Adrenal gland (tissue), 12 donors: ENCODE results near the gene ZNF609. TPM values are rescaled to one million over a fixed set of nuclear protein-coding genes. Genes with fewer than 3 reads are reported as not detected.
A peak's percentile ranks its signal among the peaks of the same experiment; 100 is the strongest.

ENCODE experiments used
- DNase-seq, 7 donors: peaks; one replicate each; pipeline ENCODE4 v3.0.0-alpha.2; 2019 to 2020
- H3K27ac ChIP-seq, 5 donors: fragments of 200-600 bp; sonication (generic) in 4 of 5; 1 replicate in 3 of 5; 2 replicates in 2 of 5; pipeline versions ENCODE4 v1.5.1 to v1.8.0; 2016 to 2020; ENCODE audit warnings: mild to moderate bottlenecking in 1 of 5
- H3K27me3 ChIP-seq: fragments of 200-600 bp; 2 replicates; pipeline ENCODE4 v1.8.0; 2021
- H3K36me3 ChIP-seq, 2 donors: fragments of 200-600 bp; replicated peaks in 1 of 2; 1 replicate in 1 of 2; 2 replicates in 1 of 2; pipeline versions ENCODE4 v1.5.1 to v1.8.0; 2018 to 2022
- H3K4me1 ChIP-seq, 2 donors: fragments of 200-600 bp; replicated peaks in 1 of 2; 1 replicate in 1 of 2; 2 replicates in 1 of 2; pipeline versions ENCODE4 v1.5.1 to v1.8.0; 2018 to 2021
- H3K4me3 ChIP-seq, 4 donors: fragments of 200-600 bp; sonication (generic) in 3 of 4; one replicate each; pipeline ENCODE4 v1.5.1; 2016 to 2018
- H3K9me3 ChIP-seq, 3 donors: fragments of 200-600 bp; sonication (generic) in 1 of 3; replicated peaks in 1 of 3; 1 replicate in 2 of 3; 2 replicates in 1 of 3; pipeline versions ENCODE4 v1.5.1 to v1.8.0; 2016 to 2021
- CTCF ChIP-seq, 6 experiments: fragments of 450-650 bp in 4 of 6; fragments of 200-600 bp in 2 of 6; sonication (generic) in 1 of 6; IDR thresholded peaks; 1 replicate in 5 of 6; 2 replicates in 1 of 6; pipeline versions ENCODE4 v1.5.1 to v1.8.0; 2016 to 2021; ENCODE audit warnings: antibody characterized with exemption in 6 of 6, mild to moderate bottlenecking in 2 of 6, moderate library complexity in 1 of 6
- POLR2A ChIP-seq, 2 donors: fragments of 450-650 bp; IDR thresholded peaks; one replicate each; pipeline ENCODE4 v1.6.1; 2017; ENCODE audit warnings: antibody characterized with exemption in 2 of 2, mild to moderate bottlenecking in 2 of 2, moderate library complexity in 1 of 2
- whole genome bisulfite sequencing, 4 donors: extraction: QIAGEN DNeasy Blood & Tissue Kit in 2 of 4; methylation state at CpG; one replicate each; pipeline versions ENCODE4 v1.1.5 to v1.1.7; 2013 to 2017; 5-methylcytosine and 5-hydroxymethylcytosine counted together
- intact Hi-C, 2 donors: fragments of 100-400 bp; cut with DNase I; formaldehyde crosslinking; loops; one replicate each; pipeline versions ENCODE4 v1.14.1 to v1.15.0; 2022 to 2023
- polyA plus RNA-seq, 3 donors: library from polyadenylated mRNA; stranded (reverse); fragments of 200-250 nt in 2 of 3; fragments of 350-450 nt in 1 of 3; fragmentation: Illumina TruSeq in 1 of 3; extraction: RNeasy Lipid Tissue Mini Kit (QIAGEN cat#74804) in 1 of 3; gene quantifications; one replicate each; pipeline ENCODE4 v1.2.3, GENCODE V29; 2013 to 2014
- total RNA-seq, 9 donors: library from RNA; depleted of rRNA in 4 of 9; stranded (reverse); fragments of >200 nt in 4 of 9; fragments of 120-200 nt in 1 of 9; fragmentation: NEBNext Ultra II Directional in 1 of 9; extraction: Animal tissue kit (Norgen Biotek cat#: 25700) in 1 of 9; gene quantifications; one replicate each; pipeline versions ENCODE4 v1.1.0 to v1.2.4, GENCODE V29; 2013 to 2023
- donor health status: healthy with polysubstance abuse.
- donor health status: Bipolar disorder and iron deficiency.
- donor health status: DM: yes; HTN: yes; CAD: no.
- donor health status: DM: no; HTN: no; CAD: no.
- donor health status: DM: no; HTN: no; CAD: no.
- donor health status: DM: yes; HTN: yes; CAD: no.

The ZNF609 gene
- total and polyA plus RNA-seq, 12 donors, result 4.4 to 35.5 (median 25.4) TPM

GRCh38 chr15:64633332-64633731, 173.0 kb downstream of the ZNF609 start:
- Histone ChIP-seq H3K4me3 (no peak overlapping the region), H3K4me1 (peaks cover 16 to 33% of the 10 kb centered on the region in 2 donors), H3K36me3 (no peaks in the 10 kb centered on the region), H3K27me3 (no peaks in the 10 kb centered on the region), H3K9me3 (no peaks in the 10 kb centered on the region), H3K27ac (no peak overlapping the region)
- DNase-seq, result no peak
- intact Hi-C loops, result no loop called here
- 96 to 100% (median 99%) methylated on average over 5 of the region's 5 CpGs for WGBS, 4 donors
- TF ChIP-seq CTCF (IDR thresholded peaks at IDR 0.05), result no peak
- no peak for TF ChIP-seq POLR2A (IDR thresholded peaks at IDR 0.05)

- TF ChIP-seq CTCF (IDR thresholded peaks at IDR 0.05), result no peak
- TF ChIP-seq POLR2A (IDR thresholded peaks at IDR 0.05), result no peak
- H3K36me3 ChIP-seq, result no peaks in the 10 kb centered on the region
- no peak for DNase-seq
- no peak overlapping the region for H3K27ac ChIP-seq
- H3K9me3 ChIP-seq, result no peaks in the 10 kb centered on the region
- intact Hi-C loops, result no loop called here
- WGBS, 4 donors, result 52 to 60% (median 57%) methylated on average over 2 of the region's 2 CpGs
- H3K27me3 ChIP-seq, result no peaks in the 10 kb centered on the region
- H3K4me1 ChIP-seq, result peaks cover 16 to 33% of the 10 kb centered on the region in 2 donors
- H3K4me3 ChIP-seq, result no peak overlapping the region
Measured at GRCh38 chr15:64634027-64634426, 173.6 kb downstream of the ZNF609 start.

- H3K27me3 ChIP-seq, result no peaks in the 10 kb centered on the region
- no peak overlapping the region for H3K4me3 ChIP-seq
- DNase-seq, result no peak
- TF ChIP-seq CTCF (IDR thresholded peaks at IDR 0.05) (no peak), POLR2A (IDR thresholded peaks at IDR 0.05) (no peak)
- WGBS, 4 donors, result 41 to 58% (median 43%) methylated on average over 4 of the region's 4 CpGs
- H3K4me1 ChIP-seq, result peaks cover 16 to 41% of the 10 kb centered on the region in 2 donors
- no peaks in the 10 kb centered on the region for H3K36me3 ChIP-seq
- H3K9me3 ChIP-seq, result no peaks in the 10 kb centered on the region
- intact Hi-C loops, result no loop called here
- peak overlapping the region in 3 of 5 donors; percentile 22 to 33 (median 23) for H3K27ac ChIP-seq
Measured at GRCh38 chr15:64634576-64635498, 174.5 kb downstream of the ZNF609 start.

GRCh38 chr15:64635499-64636495, 175.4 kb downstream of the ZNF609 start:
- Histone ChIP-seq H3K4me3 (no peak overlapping the region), H3K27me3 (no peaks in the 10 kb centered on the region), H3K4me1 (peaks cover 24 to 44% of the 10 kb centered on the region in 2 donors), H3K36me3 (no peaks in the 10 kb centered on the region), H3K9me3 (no peaks in the 10 kb centered on the region), H3K27ac (peak overlapping the region in 4 of 5 donors; percentile 1 to 64 (median 22))
- WGBS, 4 donors, result 70 to 73% (median 71%) methylated on average over 4 of the region's 4 CpGs
- no peak for TF ChIP-seq POLR2A (IDR thresholded peaks at IDR 0.05)
- TF ChIP-seq CTCF (IDR thresholded peaks at IDR 0.05), result no peak
- intact Hi-C loops, result no loop called here
- peak in 6 of 7 donors; percentile 51 to 79 (median 66) for DNase-seq
